SIG-M5 (cell line): ENCODE results near the gene HIRA.
"Not testable (repeated sequence)": the region's sequence is repeated elsewhere in the genome, so short reads cannot be mapped to it uniquely, and the experiment has no call there.

ENCODE experiments used
- DNase-seq: peaks from one replicate; lab custom pipeline; 2025; lab: John Stamatoyannopoulos, UW

The HIRA gene

DNA sequence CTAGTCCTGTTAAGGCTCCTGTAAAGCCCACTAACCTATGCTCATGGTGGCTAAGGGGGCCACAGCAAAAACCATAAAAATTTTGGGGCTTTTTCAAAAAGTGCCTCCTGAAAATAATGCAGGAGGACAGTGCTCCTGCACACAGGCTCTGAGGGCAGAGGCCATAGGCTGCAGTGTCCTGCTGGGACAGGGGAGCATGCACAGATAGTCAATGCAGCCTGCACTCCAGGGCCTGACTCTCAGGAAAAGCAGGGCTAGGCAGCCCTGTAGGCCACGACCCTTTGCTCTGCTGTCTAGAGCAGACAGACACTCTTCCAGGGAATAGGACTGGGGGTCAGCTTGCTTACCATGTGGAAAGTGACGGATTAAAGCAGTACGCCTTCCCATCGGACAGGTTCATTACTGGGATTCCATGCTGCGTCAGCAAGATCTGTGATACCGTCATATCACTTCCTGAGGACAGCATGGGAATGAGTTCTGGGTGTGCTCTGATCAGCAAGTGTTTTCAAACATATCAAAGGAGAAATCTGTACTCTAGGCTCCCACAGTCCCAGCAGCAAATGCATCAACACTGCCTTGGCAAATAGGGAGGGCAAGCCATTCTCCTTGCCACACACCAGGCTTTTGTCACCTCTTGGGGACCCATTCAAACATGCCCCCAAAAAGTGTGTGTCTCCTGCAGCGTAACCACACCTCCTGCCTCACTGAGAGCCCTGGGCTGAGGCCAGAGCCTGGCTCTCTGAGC is 75.9 kb downstream of the HIRA start:
- DNase-seq: no peak

DNA sequence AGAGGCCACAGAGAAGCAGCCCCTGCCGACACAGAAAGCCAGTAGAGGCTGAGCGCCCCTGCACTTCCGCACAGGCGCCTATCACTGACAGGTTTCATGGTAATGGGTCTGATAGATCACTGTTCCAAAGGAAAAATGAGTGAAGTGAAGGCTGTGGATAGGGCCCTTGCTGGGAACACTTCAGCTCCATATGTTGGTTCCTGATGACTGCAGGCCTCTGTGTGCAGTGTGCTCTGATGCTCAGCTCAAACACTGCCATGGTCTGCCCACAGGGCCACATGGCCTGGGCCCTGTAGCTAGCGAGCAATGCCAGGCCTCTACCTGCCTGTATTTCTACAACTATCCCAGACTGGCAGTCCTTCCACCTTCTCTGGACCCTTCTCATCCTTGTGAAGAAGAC is 77.3 kb downstream of the HIRA start:
- DNase-seq: no peak

DNA sequence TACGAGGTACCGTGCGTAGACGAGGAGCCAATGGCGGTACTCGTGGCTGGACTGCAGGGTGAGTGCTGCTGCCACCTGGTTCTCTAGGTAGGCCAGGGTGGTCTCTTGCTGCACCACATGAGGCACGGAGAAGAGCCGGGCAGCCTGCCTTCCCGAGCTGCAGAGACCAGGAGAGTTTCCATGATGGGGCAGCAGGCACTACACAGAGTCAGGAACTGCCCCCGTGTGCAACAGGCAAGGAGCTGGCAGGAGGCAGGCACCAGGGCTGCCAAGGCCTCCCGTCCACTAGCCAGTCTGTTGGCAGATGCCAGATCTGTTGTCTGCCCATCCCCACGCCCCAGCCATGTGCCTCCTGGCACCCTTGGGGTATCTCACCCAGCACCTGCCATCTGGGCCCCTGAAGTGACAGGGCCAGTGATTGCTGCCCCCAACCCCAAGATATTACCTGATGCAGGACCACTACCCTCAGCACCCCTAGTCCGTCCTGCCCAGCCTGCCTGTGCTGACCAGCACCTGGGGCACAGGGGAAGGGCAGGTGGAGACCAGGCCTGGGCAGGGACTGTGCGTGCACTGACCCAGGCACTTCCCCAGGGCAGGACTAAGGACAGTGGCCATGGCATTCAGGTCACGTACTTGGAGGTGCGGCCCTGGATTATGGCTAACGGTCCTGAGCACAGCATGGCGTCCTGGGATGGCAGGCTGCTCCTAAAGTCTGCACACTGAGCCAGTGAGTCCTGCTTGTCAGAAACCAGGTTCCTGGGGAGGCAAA is 78.0 kb downstream of the HIRA start:
- no peak for DNase-seq

DNA sequence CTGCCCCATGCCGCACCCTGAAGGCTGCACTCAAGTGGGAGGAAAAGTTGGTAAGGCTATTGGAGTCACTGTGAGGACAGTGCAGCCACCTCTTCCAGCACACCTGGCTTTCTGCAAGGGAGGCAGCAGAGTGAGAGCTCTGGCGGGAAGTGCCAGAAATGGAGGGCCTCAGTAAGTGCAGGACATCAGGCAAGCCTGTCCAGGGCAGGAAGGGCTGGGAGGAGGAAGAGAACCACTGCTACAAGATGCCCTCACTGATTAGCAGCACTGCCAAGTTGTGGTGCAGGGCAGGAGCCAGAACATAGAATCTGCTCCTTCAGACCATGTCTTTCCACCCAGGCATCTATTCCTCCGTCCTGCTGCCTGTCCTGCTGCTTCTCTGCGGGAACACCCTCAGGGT is 78.8 kb downstream of the HIRA start:
- no peak for DNase-seq

GRCh38 chr22:19352217-19352616 is 79.3 kb downstream of the HIRA start:
- DNase-seq: no peak

GRCh38 chr22:19351604-19352003 is 79.9 kb downstream of the HIRA start:
- DNase-seq: no peak

GRCh38 chr22:19350947-19351346 is 80.6 kb downstream of the HIRA start:
- no peak for DNase-seq

DNA sequence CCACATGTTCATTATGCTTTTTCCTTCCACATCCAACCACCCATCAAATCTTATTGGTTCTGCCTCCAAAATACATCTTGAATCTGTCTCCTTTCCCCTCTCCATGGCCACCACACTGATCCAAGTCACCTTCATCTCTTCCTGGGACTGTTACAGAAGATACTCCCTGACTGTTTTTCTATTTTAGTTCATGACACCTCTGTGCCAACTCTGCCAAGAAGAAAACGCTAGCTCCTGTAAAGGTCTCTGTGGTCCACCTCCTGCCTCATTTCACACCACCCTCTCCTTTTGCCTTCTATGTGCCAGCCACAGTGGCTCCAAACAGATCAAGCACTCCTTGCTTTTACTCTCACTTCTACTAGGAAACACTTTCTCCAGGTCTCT is 81.1 kb downstream of the HIRA start:
- DNase-seq: no peak

- no peak for DNase-seq
Observed at GRCh38 chr22:19349778-19350475, 81.6 kb downstream of the HIRA start.

DNA sequence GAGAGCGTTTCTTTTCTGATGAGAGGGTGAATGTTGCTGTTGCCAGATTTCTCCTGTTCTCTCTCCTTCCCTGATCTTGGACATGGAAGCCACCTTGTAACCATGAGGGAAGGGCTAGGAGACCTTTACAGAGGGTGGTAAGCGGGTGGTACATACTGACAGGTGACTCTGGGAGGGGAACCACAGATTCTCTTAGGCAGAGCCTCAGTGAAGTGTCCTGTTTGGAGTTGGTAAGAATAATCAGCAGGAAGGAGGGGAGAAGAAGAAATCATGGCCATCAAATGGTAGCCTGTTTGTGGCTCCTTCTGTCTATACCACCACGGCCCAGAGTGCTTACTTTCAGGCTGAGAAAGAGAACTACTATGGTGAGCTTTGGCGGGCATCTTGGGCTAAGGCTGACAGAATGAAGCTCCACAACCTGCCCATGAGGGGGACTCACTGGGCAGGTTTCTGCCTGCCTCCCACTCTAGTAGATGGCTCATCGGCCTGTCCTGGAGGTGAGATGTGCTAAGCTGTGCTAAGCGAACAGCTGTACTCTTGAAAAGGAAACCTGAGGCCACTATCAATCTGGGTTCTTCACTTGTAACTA is 84.8 kb downstream of the HIRA start:
- DNase-seq: no peak

DNA sequence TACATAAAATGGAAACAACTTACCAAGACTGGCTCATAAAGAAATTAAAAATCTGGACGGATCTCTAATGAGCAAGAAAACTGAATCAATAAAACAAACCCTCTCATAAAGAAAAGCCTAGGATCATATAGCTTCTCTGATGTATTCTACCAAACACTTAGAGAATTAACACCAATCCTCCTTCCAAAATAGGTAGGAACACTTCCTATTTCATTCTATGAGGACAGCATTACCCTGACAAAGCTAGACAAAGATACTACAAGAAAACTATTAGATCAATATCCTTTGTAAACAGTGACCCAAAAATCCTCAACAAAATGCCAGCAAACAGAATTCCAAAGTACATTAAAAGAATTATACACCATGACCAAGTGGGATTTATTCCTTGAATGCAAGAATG is 87.1 kb downstream of the HIRA start:
- DNase-seq: no peak

GRCh38 chr22:19343470-19343869 is 88.1 kb downstream of the HIRA start:
- no peak for DNase-seq

- DNase-seq: no peak
Observed at GRCh38 chr22:19341500-19341899, 90.0 kb downstream of the HIRA start.

DNA sequence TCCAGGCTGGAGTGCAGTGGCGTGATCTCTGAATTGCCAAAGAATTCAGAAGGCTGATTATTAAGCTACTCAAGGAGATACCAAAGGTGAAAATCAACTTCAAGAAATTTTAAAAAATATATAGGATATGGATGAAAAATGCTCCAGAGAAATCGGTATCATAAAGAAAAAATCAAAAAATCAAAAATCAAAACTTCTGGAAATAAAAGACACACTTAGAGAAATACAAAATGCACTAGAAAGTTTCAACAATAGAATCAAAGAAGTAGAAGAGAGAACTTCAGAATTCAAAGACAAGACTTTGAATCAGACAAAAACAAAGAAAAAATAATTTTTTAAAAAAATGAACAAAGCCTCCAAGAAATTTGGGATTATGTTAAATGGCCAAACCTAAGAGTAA is 94.4 kb downstream of the HIRA start:
- DNase-seq: no peak

DNA sequence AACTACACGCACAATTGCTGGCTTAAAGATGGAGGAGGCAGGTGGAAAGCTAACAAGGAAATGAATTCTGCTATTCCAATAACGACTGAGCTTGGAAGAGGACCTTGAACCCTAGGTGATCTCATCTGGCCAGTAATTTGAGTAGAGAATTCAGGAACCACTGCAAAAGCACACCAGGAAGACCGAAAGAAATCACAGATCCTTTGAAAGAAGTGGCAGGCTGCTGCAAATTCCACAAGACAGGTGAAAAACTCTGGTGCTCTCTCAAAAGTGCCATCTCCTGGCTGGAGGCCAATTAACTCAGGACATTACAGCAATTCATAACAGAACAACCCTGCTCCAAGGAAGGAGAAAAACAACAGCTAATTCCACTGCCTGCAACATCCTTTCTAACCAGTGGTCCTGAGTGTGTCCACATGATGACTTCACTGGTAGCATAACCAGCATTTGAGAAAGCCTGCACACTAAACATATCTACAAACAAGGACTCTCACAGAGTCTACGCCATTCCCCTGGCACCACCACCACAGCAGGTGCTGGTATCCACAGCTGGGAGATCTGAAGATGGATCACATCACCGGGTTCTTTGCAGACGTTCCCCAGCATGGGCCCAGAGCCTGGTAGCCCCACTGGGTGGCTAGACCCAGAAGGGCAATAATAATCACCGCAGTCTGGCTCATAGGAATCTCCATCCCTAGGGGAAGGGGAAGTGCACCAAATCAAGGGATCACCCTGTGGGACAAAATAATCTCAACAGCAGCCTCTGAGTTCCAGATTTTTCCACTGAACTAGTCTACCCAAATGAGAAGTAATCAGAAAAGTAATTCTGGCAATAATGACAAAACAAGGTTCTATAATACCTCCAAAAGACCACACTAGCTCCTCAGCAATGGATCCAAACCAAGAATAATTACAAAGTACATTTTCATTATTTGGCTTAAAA is 95.1 kb downstream of the HIRA start:
- no peak for DNase-seq

- no peak for DNase-seq
Observed at GRCh38 chr22:19331975-19332374, 99.6 kb downstream of the HIRA start.

- no peak for DNase-seq
Observed at GRCh38 chr22:19331474-19331873, 100.1 kb downstream of the HIRA start.

DNA sequence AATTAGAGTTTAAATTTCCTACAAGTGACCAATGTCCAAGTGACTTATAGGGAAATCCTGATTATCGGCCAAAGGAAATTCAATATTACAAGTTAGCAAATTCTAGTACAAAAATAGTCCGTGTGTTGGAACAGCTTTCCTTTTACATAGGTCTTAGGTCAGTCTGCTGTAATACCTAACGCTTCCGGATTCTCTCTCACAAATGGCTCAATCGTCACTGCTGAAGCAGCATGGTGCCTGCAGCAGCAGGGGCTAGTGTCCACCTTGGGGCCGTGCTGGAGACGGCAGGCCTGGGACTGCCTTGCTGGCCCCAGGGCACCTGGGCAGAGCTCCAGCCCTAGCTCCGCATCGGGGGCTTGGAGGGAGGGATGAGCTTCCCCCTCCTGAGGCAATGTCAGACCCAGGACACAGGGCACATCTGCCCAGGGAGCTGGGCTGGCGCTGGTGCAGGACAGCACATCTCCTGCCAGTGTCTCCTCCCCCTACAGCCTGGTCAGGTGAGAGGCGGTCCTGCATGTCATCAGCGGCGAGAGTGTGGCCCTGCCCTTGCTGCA is 100.6 kb downstream of the HIRA start:
- no peak for DNase-seq

- not testable (repeated sequence) for DNase-seq
Observed at GRCh38 chr22:19330205-19330604, 101.3 kb downstream of the HIRA start.

DNA sequence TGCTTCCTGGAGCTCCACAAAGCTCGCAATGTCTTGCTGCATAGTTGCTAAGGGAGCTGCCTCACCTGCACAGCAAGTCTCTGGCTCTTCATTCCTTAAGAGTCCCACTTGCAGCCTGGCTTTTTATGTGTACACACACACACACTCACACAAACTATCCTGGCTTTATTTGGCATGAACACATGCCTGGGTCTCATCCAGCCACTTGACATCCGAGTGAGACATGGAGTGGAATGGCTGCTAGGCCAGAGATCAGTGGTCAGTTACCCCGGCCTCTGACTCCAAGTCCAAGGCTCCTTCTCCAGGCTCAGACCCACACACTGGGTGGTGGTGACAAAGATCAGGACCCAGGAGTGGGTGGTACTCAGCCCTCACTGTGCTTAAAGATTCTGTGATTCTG is 102.1 kb downstream of the HIRA start:
- no peak for DNase-seq

DNA sequence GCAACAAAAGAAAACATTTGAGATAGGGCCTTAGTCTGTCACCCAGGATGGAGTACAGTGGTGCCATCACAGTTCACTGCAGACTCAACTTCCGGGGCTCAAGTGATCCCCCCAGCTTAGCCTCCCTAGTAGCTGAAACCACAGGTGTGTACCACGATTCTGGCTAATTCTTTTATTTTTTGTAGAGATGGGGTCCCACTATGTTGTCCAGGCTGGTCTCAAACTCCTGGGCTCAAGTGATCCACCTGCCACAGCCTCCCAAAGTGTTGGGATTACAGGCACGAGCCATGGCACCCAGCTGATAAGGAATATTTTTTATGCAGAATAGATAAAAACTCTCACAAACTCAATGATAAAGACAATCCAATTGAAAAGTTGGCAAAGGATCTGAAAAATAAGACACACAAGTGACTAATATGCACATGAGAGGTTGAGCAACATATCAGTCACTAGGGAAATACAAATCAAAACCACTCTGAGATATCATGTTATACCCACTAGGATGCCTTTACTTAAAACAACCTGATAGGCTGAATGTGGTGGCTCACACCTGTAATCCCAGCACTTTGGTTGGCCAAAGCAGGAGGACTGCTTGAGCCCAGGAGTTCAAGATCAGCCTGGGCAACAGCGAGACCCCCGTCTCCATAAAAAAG is 106.1 kb downstream of the HIRA start:
- DNase-seq: no peak
